ENCODE measurements around the gene KLK14. TPM values are rescaled to one million over a fixed set of nuclear protein-coding genes. Genes with fewer than 3 reads are reported as not detected.

Gene KLK14
- total RNA-seq, 1 donor, result not detected

DNA sequence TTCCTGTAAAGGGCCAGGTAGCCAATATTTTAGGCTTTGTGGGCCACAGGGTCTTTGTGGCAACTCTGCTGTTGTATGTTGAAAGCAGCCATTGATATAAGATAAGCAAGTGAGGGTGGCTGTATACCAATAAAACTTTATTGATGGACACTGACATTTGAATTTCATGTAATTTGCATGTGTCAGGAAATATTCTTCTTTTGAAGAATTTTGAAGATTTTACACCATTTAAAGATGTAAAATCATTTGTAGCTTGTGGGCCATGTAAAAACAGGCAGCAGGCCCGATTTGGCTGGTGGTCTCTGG is 27.9 kb upstream of the KLK14 start:
- no peak for DNase-seq (ENCODE audit: low read depth)
- no peak overlapping the region for H3K4me3 ChIP-seq (ENCODE audit: low read depth, low read length)
- TF ChIP-seq, protein P1, sequence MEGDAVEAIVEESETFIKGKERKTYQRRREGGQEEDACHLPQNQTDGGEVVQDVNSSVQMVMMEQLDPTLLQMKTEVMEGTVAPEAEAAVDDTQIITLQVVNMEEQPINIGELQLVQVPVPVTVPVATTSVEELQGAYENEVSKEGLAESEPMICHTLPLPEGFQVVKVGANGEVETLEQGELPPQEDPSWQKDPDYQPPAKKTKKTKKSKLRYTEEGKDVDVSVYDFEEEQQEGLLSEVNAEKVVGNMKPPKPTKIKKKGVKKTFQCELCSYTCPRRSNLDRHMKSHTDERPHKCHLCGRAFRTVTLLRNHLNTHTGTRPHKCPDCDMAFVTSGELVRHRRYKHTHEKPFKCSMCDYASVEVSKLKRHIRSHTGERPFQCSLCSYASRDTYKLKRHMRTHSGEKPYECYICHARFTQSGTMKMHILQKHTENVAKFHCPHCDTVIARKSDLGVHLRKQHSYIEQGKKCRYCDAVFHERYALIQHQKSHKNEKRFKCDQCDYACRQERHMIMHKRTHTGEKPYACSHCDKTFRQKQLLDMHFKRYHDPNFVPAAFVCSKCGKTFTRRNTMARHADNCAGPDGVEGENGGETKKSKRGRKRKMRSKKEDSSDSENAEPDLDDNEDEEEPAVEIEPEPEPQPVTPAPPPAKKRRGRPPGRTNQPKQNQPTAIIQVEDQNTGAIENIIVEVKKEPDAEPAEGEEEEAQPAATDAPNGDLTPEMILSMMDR (IDR thresholded peaks at IDR 0.05; ENCODE audit: insufficient read depth, low read depth, low read length), result no peak

DNA sequence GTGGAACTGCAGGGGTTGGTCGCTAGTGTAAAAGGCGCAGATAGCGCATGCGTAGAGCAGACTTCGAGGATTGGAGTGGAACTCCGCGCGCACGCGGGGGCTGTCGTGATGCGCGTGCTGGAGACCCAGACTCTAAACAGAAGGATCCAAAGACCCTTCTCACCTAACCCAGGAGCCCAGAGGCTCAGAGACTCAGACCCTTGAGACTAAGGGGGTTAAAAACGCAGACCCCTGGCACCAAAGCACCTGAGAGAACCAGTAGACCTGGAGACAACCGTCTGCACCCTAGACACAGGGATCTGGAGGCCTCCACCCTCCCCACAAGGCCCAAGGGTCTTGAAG is 26.1 kb upstream of the KLK14 start:
- H3K4me3 ChIP-seq (ENCODE audit: low read depth, low read length), result peak overlapping the region; percentile 71
- no peak for DNase-seq (ENCODE audit: low read depth)
- TF ChIP-seq, protein P1 (IDR thresholded peaks at IDR 0.05; ENCODE audit: insufficient read depth, low read depth, low read length), result no peak

DNA sequence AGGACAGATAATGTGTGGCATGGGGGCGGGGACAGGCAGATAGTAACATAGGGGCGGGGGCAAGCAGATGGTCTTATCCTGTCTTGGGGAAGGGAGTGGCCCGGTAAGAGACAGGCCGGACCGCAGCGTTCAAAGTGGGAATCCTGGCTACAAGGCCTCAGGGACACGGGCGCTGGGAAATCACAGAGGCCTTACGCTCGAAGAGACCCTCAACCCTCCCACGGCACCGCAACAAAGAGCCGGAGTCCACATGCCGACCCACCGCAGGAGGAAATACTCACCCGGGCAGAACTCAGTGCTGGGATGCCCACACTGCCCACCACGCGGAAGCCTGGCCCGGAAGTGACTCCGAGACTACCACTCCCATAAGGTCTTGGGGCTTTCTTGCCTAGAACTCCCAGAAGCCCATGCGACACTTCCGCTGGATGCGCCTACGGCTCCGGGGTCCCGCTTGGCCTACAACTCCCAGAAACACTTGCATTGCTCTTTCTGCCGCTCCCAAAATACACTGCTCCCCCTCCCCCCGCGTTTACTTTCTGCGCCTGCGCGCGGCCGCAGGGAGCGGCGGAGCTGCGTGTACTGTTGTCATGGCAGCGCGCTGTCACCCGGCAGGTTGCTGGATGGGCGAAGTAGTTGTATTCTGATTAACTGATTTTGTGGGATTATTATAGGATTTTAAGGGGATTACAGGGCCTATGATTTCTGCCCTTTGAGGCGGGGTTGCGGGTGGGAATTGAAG is 25.5 kb upstream of the KLK14 start, which contains the start of gene CTU1:
TSS of gene CTU1 (minus strand) at position 344 of the 739 bp plus-strand sequence. CDS start 3,840 bp downstream, outside the sequence.
- peak within 1 kb of the TSS; percentile 71 for H3K4me3 ChIP-seq (ENCODE audit: low read depth, low read length)
- DNase-seq (ENCODE audit: low read depth), result peak; percentile 99
- TF ChIP-seq, protein P1 (IDR thresholded peaks at IDR 0.05; ENCODE audit: insufficient read depth, low read depth, low read length), result no peak

DNA sequence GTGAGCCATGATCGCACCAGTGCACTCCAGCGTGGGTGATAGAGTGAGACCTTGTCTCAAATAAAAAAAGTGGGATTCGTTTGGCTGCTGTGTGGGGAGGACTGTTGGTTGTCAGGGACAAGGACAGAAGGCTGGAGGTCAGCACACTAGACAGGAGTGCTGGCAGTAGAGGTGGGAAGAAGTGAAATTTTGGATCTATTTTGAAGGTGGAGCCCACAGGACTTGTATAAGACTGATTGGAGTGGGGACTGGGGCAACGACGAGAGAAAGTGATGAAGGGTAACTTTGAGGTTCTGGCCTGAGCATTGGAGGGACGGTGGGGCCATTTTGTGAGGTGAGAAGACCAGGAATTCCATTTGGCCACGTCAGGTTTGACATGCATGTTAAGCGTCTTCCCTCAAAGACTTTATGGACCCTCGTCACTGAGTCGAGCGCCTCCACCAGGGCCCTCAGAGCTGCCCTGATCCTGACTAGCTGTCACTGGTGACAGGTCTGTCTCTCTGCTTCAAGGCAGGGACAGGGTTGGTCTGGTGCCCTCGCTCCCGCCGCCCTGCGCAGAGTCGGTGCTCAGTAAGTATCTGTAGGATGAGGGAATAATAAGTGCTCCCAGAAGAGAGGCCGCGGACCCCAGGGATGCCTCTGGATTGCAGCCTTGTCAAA is 24.8 kb upstream of the KLK14 start:
- peak overlapping the region; percentile 71 for H3K4me3 ChIP-seq (ENCODE audit: low read depth, low read length)
- TF ChIP-seq, protein P1 (IDR thresholded peaks at IDR 0.05; ENCODE audit: insufficient read depth, low read depth, low read length), result no peak
- DNase-seq (ENCODE audit: low read depth), result no peak

DNA sequence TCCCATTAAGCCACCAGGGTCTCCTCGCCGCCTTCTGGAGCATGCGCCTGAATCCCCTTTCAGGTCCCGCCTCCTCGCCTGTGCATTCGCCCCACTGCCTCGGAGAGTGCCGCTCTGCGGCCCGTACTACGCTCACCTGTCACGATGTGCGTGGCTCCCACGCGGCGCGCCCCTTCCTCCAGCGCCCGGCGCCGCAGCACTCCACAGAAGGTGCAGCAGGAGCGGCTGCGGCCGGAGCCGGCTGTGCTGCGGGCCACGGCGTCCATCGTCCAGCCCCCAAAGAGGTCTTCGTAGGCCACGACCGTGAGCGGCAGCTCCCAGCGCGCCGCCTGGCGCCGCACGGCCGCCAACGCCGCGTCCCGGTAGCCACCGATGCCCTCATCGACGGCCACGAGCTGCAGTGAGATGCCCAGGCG is 21.2 kb upstream of the KLK14 start:
- no peak overlapping the region for H3K4me3 ChIP-seq (ENCODE audit: low read depth, low read length)
- DNase-seq (ENCODE audit: low read depth), result no peak
- TF ChIP-seq, protein P1 (IDR thresholded peaks at IDR 0.05; ENCODE audit: insufficient read depth, low read depth, low read length), result no peak

DNA sequence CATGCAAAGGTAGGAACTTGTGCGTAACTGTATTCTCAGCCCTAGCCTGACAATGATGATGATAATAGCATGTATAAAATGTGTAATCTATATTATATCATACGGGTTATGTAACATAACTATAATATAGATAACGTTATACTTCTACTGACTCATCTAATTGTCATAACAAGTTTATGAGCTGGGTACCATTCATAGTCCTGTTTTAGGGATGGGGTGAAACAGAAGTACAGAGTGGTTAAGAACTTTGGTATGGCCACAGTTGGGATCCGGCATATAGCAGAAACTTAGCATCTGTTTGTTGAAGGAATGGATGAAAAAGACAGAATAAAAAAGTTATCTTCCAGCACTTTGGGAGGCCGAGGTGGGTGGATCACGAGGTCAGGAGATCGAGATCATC is 20.3 kb upstream of the KLK14 start:
- TF ChIP-seq, protein P1 (IDR thresholded peaks at IDR 0.05; ENCODE audit: insufficient read depth, low read depth, low read length), result no peak
- DNase-seq (ENCODE audit: low read depth), result no peak
- no peak overlapping the region for H3K4me3 ChIP-seq (ENCODE audit: low read depth, low read length)

All from fibroblast of villous mesenchyme (primary cell).